Measurements from ENCODE around the gene ST6GALNAC1. TPM values are rescaled to one million over a fixed set of nuclear protein-coding genes. Genes with fewer than 3 reads are reported as not detected.
"Not testable (repeated sequence)": the region's sequence is repeated elsewhere in the genome, so short reads cannot be mapped to it uniquely, and the experiment has no call there.

The ST6GALNAC1 gene
- total and polyA plus RNA-seq, 8 donors = 28.0 to 257 (median 62.4) TPM

GRCh38 chr17:76623271-76624146 lies 20.0 kb downstream of the ST6GALNAC1 start:
- peak; percentile 80 to 91 for DNase-seq
- 25 to 31% (median 30%) methylated on average over 18 of the region's 18 CpGs for WGBS, 5 donors
- H3K27me3 ChIP-seq = no peaks in the 10 kb centered on the region
- intact Hi-C loops (cut with DNase I; ENCODE audit: low total_unique reads) = loop anchor here (5.0 kb wide), 1 partner anchor 101 kb away; no protein-coding TSS in a partner anchor
- H3K4me3 ChIP-seq = no peak overlapping the region
- H3K4me1 ChIP-seq = peaks cover 0 to 8% (median 4%) of the 10 kb centered on the region in 4 donors
- peaks cover 7 to 36% (median 29%) of the 10 kb centered on the region in 4 donors for H3K36me3 ChIP-seq
- no peak for TF ChIP-seq EP300 (IDR thresholded peaks at IDR 0.05)
- TF ChIP-seq CTCF (IDR thresholded peaks at IDR 0.05) = peak in 6 of 7 experiments; percentile 18 to 97 (median 88)
- peak in 2 of 3 donors; percentile 6 to 69 for TF ChIP-seq POLR2AphosphoS5 (IDR thresholded peaks at IDR 0.05)
- TF ChIP-seq POLR2A (IDR thresholded peaks at IDR 0.05) = no peak
- H3K9me3 ChIP-seq = no peaks in the 10 kb centered on the region
- H3K27ac ChIP-seq = no peak overlapping the region

- no peak for DNase-seq
- H3K9me3 ChIP-seq = peaks cover 0 to 5% (median 0%) of the 10 kb centered on the region in 4 donors
- H3K27me3 ChIP-seq = no peaks in the 10 kb centered on the region
- no peak overlapping the region for H3K4me3 ChIP-seq
- intact Hi-C loops (cut with DNase I; ENCODE audit: low total_unique reads) = no loop called here
- H3K4me1 ChIP-seq = no peaks in the 10 kb centered on the region
- WGBS, 5 donors = 80 to 94% (median 92%) methylated on average over 2 of the region's 2 CpGs
- H3K27ac ChIP-seq = no peak overlapping the region
- TF ChIP-seq EP300 (IDR thresholded peaks at IDR 0.05) (no peak), POLR2AphosphoS5 (IDR thresholded peaks at IDR 0.05) (no peak), POLR2A (IDR thresholded peaks at IDR 0.05) (no peak), CTCF (IDR thresholded peaks at IDR 0.05) (no peak)
- H3K36me3 ChIP-seq = no peaks in the 10 kb centered on the region
These were observed 25.7 kb downstream of the ST6GALNAC1 start for GRCh38 chr17:76617838-76618237.

DNA sequence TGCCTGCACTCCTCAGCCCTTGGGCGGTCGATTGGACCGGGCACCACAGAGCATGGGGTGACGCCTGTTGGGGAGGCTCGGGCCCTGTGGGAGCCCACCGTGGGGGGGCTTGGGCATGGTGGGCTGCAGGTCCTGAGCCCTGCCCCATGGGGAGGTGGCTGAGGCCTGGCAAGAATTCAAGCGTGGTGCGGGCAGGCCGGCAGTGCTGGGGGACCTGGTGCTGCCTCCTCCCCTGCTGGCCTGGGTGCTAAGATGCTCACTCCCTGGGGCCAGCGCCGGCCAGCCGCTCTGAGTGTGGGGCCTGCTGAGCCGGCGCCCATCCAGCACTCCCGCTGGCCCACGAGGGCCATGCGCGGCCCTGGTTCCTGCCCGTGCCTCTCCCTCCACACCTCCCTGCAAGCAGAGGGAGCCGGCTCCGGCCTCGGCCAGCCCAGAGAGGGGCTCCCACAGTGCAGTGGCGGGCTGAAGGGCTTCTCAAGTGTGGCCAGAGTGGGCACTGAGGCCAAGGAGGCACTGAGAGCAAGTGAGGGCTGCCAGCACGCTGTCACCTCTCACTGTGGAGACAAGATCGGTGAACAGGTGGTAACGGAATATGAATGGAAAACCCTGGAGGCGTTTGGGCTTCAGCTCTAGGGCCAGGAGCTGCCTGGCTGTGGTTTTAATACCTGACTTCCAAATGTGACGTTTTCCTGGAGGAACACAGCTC lies 28.5 kb downstream of the ST6GALNAC1 start:
- H3K4me1 ChIP-seq = no peaks in the 10 kb centered on the region
- H3K9me3 ChIP-seq = peaks cover 0 to 5% (median 0%) of the 10 kb centered on the region in 4 donors
- no peak overlapping the region for H3K4me3 ChIP-seq
- no peaks in the 10 kb centered on the region for H3K27me3 ChIP-seq
- intact Hi-C loops (cut with DNase I; ENCODE audit: low total_unique reads) = no loop called here
- WGBS, 5 donors = 92 to 97% (median 94%) methylated on average over 11 to 28 of the region's 28 CpGs
- H3K36me3 ChIP-seq = no peaks in the 10 kb centered on the region
- no peak for DNase-seq
- TF ChIP-seq POLR2AphosphoS5 (IDR thresholded peaks at IDR 0.05) = no peak
- H3K27ac ChIP-seq = no peak overlapping the region

DNA sequence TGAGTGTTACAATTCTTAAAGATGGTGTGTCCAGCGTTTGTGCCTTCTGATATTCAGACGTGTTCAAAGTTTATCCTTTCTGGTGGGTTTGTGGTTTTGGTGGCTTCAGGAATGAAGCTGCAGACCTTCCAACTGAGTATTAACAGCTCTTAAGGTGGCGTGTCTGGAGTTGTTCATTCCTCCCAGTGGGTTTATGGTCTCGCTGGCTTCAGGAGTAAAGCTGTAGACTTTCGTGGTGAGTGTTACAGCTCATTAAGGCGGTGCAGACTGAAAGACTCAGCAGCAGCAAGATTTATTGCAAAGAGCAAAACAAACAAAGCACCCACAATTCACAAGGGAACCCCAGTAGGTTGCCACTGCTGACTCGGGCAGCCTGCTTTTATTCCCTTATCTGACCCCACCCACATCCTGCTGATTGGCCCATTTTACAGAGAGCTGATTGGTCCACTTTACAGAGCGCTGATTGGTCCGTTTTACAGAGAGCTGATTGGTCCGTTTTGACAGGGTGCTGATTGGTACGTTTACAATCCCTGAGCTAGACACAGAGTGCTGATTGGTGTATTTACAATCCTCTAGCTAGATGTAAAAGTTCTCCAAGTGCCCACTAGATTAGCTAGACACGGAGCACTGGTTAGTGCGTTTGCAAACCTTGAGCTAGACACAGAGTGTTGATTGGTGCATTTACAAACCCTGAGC lies 29.3 kb downstream of the ST6GALNAC1 start:
- 76 to 85% (median 80%) methylated on average over 13 of the region's 13 CpGs for WGBS, 5 donors
- H3K4me3 ChIP-seq; H3K27me3 ChIP-seq; intact Hi-C loops (cut with DNase I; ENCODE audit: low total_unique reads); H3K9me3 ChIP-seq; H3K4me1 ChIP-seq; DNase-seq; H3K27ac ChIP-seq; H3K36me3 ChIP-seq: not testable (repeated sequence)
